Astrocyte of the cerebellum (primary cell): ENCODE measurements around the gene DEFB113.

Experiments
- DNase-seq: peaks from one replicate; pipeline ENCODE4 v3.0.0-alpha.2; 2011; ENCODE audit warnings: low read depth
- H3K4me3 ChIP-seq: 2 replicates; pipeline ENCODE4 v1.5.1; 2011; ENCODE audit warnings: mild to moderate bottlenecking, low read depth, low read length, moderate library complexity
- CTCF ChIP-seq: IDR thresholded peaks from 2 replicates; pipeline ENCODE4 v1.5.1; 2012; ENCODE audit warnings: low read length, low read depth, moderate library complexity, mild to moderate bottlenecking; ENCODE audit errors: missing control alignments
- in situ Hi-C: cut with HindIII; loops from 2 replicates; pipeline ENCODE4 v1.10.0; 2017; ENCODE audit warnings: low sequenced_read_pairs

The DEFB113 gene

GRCh38 chr6:49923826-49924225 lies 45.6 kb downstream of the DEFB113 start:
- DNase-seq: no peak
- TF ChIP-seq CTCF: no peak
- in situ Hi-C loops: no loop called here
- H3K4me3 ChIP-seq: no peak overlapping the region

GRCh38 chr6:49919935-49920644 lies 49.3 kb downstream of the DEFB113 start:
- in situ Hi-C loops: no loop called here
- no peak overlapping the region for H3K4me3 ChIP-seq
- no peak for DNase-seq
- no peak for TF ChIP-seq CTCF

GRCh38 chr6:49919261-49919660 lies 50.2 kb downstream of the DEFB113 start:
- no peak overlapping the region for H3K4me3 ChIP-seq
- no peak for DNase-seq
- in situ Hi-C loops: no loop called here
- TF ChIP-seq CTCF: no peak

GRCh38 chr6:49918787-49919186 lies 50.6 kb downstream of the DEFB113 start:
- in situ Hi-C loops: no loop called here
- DNase-seq: no peak
- H3K4me3 ChIP-seq: no peak overlapping the region
- TF ChIP-seq CTCF: no peak
